NB4 (cell line): ENCODE results near the gene PRUNE2.

Experiments used
- MYC ChIP-seq: IDR thresholded peaks from 2 replicates; pipeline ENCODE4 v1.6.1; 2011; ENCODE audit warnings: low read depth, low read length
- POLR2A ChIP-seq: IDR thresholded peaks from 2 replicates; pipeline ENCODE4 v1.6.1; 2011; ENCODE audit warnings: mild to moderate bottlenecking; ENCODE audit not compliant: insufficient read length; ENCODE audit errors: extremely low read depth
- TF ChIP-seq, protein P1 (sequence below): IDR thresholded peaks from one replicate; pipeline ENCODE4 v1.5.1; 2012; ENCODE audit warnings: low read depth, low read length
- TF ChIP-seq, protein P2 (sequence below): IDR thresholded peaks from 2 replicates; pipeline ENCODE4 v1.6.1; 2011; ENCODE audit warnings: low read depth, low read length

DNA sequence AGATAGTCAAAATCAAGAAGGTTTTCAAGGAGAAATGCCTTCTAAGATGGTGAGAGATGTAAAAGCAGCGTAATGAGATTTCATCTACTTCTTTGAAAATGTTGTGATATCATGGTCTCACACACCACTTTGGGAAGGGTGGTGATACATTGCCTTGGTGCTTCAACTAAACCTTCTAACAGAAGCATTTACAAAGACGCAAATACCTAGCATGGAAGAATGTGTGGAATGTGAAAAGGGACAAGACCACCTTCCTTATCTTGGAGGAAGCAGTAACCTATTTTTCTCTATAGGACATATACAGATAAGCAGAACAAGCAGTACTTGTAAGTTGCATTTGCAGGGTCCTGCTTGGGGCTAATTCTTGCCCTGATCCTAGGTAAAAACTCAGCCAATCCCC is 102.8 kb downstream of the PRUNE2 start:
- TF ChIP-seq, protein P1, sequence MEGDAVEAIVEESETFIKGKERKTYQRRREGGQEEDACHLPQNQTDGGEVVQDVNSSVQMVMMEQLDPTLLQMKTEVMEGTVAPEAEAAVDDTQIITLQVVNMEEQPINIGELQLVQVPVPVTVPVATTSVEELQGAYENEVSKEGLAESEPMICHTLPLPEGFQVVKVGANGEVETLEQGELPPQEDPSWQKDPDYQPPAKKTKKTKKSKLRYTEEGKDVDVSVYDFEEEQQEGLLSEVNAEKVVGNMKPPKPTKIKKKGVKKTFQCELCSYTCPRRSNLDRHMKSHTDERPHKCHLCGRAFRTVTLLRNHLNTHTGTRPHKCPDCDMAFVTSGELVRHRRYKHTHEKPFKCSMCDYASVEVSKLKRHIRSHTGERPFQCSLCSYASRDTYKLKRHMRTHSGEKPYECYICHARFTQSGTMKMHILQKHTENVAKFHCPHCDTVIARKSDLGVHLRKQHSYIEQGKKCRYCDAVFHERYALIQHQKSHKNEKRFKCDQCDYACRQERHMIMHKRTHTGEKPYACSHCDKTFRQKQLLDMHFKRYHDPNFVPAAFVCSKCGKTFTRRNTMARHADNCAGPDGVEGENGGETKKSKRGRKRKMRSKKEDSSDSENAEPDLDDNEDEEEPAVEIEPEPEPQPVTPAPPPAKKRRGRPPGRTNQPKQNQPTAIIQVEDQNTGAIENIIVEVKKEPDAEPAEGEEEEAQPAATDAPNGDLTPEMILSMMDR = no peak
- TF ChIP-seq POLR2A = no peak
- TF ChIP-seq MYC = no peak
- TF ChIP-seq, protein P2, sequence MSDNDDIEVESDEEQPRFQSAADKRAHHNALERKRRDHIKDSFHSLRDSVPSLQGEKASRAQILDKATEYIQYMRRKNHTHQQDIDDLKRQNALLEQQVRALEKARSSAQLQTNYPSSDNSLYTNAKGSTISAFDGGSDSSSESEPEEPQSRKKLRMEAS = no peak
